K562 (cell line): ENCODE results near the gene INPP1. TPM values are rescaled to one million over a fixed set of nuclear protein-coding genes. Genes with fewer than 3 reads are reported as not detected.
A peak's percentile ranks its signal among the peaks of the same experiment; 100 is the strongest.

Source experiments
- CTBP1 ChIP-seq: fragments of 450-650 bp; IDR thresholded peaks from 2 replicates; pipeline ENCODE4 v1.6.1; 2016; ENCODE audit warnings: borderline replicate concordance
- CXXC5 ChIP-seq: fragments of 250-450 bp; sonication (Bioruptor Pico); IDR thresholded peaks from 2 replicates; pipeline ENCODE4 v1.8.0; 2022; ENCODE audit warnings: inconsistent platforms, mild to moderate bottlenecking, moderate library complexity
- NR1H2 ChIP-seq: sonication (generic); formaldehyde crosslinking; IDR thresholded peaks from 2 replicates; pipeline ENCODE4 v1.4.0; 2020; ENCODE audit warnings: mild to moderate bottlenecking, missing genetic modification reagents
- RBFOX2 ChIP-seq: fragments of 200-400 bp; formaldehyde crosslinking; IDR thresholded peaks from 2 replicates; pipeline ENCODE4 v1.6.1; 2017; ENCODE audit warnings: low read depth, mild to moderate bottlenecking, low read length, moderate library complexity
- REST ChIP-seq, 2 experiments: fragments of 450-650 bp; formaldehyde crosslinking in 1 of 2; IDR thresholded peaks; 2 replicates each; pipeline versions ENCODE4 v1.4.0 to v1.6.1; 2014 to 2020; ENCODE audit warnings: mild to moderate bottlenecking in 2 of 2, borderline replicate concordance in 1 of 2, low read depth in 1 of 2
- RFX5 ChIP-seq: IDR thresholded peaks from 2 replicates; pipeline ENCODE4 v1.6.1; 2011; ENCODE audit warnings: low read depth, mild to moderate bottlenecking, improper control_type of control experiment, low read length
- STAT5A ChIP-seq: IDR thresholded peaks from 2 replicates; pipeline ENCODE4 v1.6.1; 2012; ENCODE audit warnings: low read length, inconsistent platforms, borderline replicate concordance
- TAF15 ChIP-seq: fragments of 200-400 bp; formaldehyde crosslinking; IDR thresholded peaks from 2 replicates; pipeline ENCODE4 v1.6.1; 2017; ENCODE audit warnings: mild to moderate bottlenecking, low read depth, low read length, moderate library complexity
- ZBTB11 ChIP-seq, 3 experiments: fragments of 200-800 bp in 1 of 3; fragments of 250-450 bp in 1 of 3; fragments of 450-650 bp in 1 of 3; sonication (Bioruptor Pico) in 1 of 3; sonication (Bioruptor generic) in 1 of 3; formaldehyde crosslinking in 1 of 3; IDR thresholded peaks; 2 replicates each; pipeline versions ENCODE4 v1.6.1 to v1.8.0; 2016 to 2022; ENCODE audit warnings: mild to moderate bottlenecking in 2 of 3, missing genetic modification characterization in 2 of 3, missing compliant biosample characterization in 1 of 3, moderate library complexity in 1 of 3
- ZKSCAN3 ChIP-seq: fragments of 250-450 bp; sonication (Bioruptor Pico); IDR thresholded peaks from 2 replicates; pipeline ENCODE4 v1.4.0; 2020
- polyA plus RNA-seq, 8 experiments: library from polyadenylated mRNA; depleted of rRNA in 4 of 8; stranded (reverse) in 5 of 8; unstranded in 3 of 8; fragments of >200 nt; fragmentation: Nextera tagmentation in 2 of 8; fragmentation: Illumina TruSeq in 1 of 8; extraction: Ambion mirVana in 2 of 8; extraction: Trizol in 1 of 8; gene quantifications; 2 replicates each; pipeline versions ENCODE4 v1.2.1 to v1.2.3, GENCODE V29; 2011 to 2014; ENCODE audit warnings: inconsistent platforms in 1 of 8, missing spikeins in 1 of 8
- total RNA-seq, 7 experiments: library from RNA; depleted of rRNA in 6 of 7; stranded (reverse); fragments of >200 nt in 6 of 7; fragmentation: Illumina TruSeq in 2 of 7; extraction: Trizol in 2 of 7; gene quantifications; 2 replicates each; pipeline versions ENCODE4 v1.2.1 to v1.2.3, GENCODE V29; 2011 to 2021; ENCODE audit warnings: low replicate concordance in 1 of 7

Gene INPP1
- total and polyA plus RNA-seq, 9 of the 15 experiments (the other 6 are each of a cell fraction or from before 2014, with no cell fraction given): 3.7 to 11.8 (median 6.5) TPM

DNA sequence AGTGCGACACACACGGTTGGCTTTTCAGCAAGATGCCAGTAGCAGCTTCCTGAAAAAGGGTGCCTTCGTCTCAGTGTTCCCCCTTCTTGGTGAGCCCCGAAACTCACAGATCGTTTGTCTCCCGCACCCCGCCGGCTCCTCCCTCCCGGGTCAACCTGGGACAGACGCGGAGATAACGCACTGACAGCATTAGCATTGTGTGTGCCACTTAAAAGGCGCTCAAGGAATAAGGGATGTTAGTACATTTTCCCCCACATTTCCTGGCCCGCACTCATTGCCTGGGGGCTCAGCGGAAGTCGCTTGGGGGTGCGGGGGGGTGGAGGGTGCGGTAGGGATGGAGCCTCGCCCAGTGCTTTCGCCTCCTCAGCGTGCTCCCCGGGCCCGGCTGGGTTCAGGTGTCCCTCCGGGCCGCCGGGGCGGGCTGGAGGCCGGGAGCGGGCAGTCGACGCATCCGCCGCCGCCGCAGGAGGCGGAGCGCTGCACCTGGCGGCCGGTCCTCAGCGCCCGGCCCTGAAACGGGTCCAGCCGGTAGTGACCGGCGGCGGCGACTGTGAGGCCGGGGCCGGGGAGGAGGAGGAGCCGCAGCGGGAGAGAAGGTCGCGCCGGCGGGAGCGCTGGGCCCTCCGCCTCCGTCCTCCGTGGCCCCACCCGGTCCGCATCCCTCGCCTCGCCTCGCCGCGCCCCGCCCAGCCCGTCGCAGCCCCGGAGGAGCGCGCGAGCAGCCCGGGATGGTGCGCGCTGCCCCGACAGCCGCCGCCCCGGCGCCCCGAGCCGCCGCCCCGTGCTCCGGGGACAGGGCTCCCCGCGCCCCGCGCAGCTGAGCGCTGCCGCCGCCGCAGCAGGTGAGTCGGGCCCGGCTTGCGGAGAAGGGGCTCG is 64.5 kb downstream of the INPP1 start, which contains the start of gene MFSD6 (continued):
- TF ChIP-seq ZBTB11 (CRISPR knock-in tag; IDR thresholded peaks at IDR 0.05): 0 out of 6 replicates have a peak, but pooled peaks of 1 of the 3 experiments have one; percentile 19
- TF ChIP-seq CTBP1: peak; percentile 90
- TF ChIP-seq TAF15: no peak
- peak; percentile 52 for TF ChIP-seq RBFOX2
- peak; percentile 76 for TF ChIP-seq CXXC5 (CRISPR knock-in tag)
- no peak for TF ChIP-seq STAT5A
- no peak for TF ChIP-seq NR1H2 (CRISPR knock-in tag)
- TF ChIP-seq REST (IDR thresholded peaks at IDR 0.05; ENCODE audit: borderline replicate concordance): peak; percentile 82
- TF ChIP-seq REST (CRISPR knock-in tag; IDR thresholded peaks at IDR 0.05; ENCODE audit: low read depth): no peak
- no peak for TF ChIP-seq RFX5
- no peak for TF ChIP-seq ZKSCAN3 (CRISPR knock-in tag)
